ENCODE measurements around the gene XPNPEP3. TPM values are rescaled to one million over a fixed set of nuclear protein-coding genes. Genes with fewer than 3 reads are reported as not detected.
"Not testable (repeated sequence)": the region's sequence is repeated elsewhere in the genome, so short reads cannot be mapped to it uniquely, and the experiment has no call there.

The XPNPEP3 gene
- total and polyA plus RNA-seq, 4 donors: 9.2 to 12.6 (median 10.5) TPM

DNA sequence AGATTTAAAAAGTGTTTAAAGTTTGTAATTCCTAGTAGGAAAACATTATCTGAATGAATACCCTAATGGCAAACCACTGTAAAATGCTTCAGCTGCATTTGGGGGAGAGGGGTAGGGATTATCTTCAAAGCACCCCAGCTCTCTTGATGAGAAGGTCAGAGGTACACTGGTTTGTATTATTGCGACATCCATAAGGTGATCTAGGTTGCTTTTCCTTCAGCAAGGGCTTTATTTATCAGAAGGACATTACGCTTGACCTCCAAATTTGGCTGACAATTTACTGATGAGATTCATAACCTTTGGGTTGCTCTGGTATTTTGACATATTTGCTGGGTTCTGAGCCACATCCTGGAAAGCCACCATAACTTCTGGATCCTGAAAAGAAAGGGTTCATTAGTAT is 30.7 kb upstream of the XPNPEP3 start:
- H3K9me3 ChIP-seq (ENCODE audit: control insufficient read depth, insufficient read depth, low read length); DNase-seq (ENCODE audit: low read depth in 4 of 6, low spot score in 6 of 6); H3K27me3 ChIP-seq (ENCODE audit: control insufficient read depth, insufficient read depth, low read length); H3K4me3 ChIP-seq (ENCODE audit: low read depth, low read length); H3K27ac ChIP-seq (ENCODE audit: low read depth, low read length); H3K4me1 ChIP-seq (ENCODE audit: control insufficient read depth, insufficient read depth, low read length): not testable (repeated sequence)
- H3K36me3 ChIP-seq (ENCODE audit: control insufficient read depth, insufficient read depth, low read length): peaks cover 20% of the 10 kb centered on the region
- 100% methylated on average over 1 of the region's 2 CpGs for WGBS (ENCODE audit: insufficient coverage)

GRCh38 chr22:40826984-40827741 is 29.8 kb upstream of the XPNPEP3 start:
- Histone ChIP-seq H3K9me3 (ENCODE audit: control insufficient read depth, insufficient read depth, low read length) (no peaks in the 10 kb centered on the region), H3K27ac (ENCODE audit: low read depth, low read length) (no peak overlapping the region), H3K36me3 (ENCODE audit: control insufficient read depth, insufficient read depth, low read length) (peaks cover 23% of the 10 kb centered on the region), H3K4me1 (ENCODE audit: control insufficient read depth, insufficient read depth, low read length) (no peaks in the 10 kb centered on the region), H3K27me3 (ENCODE audit: control insufficient read depth, insufficient read depth, low read length) (no peaks in the 10 kb centered on the region), H3K4me3 (ENCODE audit: low read depth, low read length) (no peak overlapping the region)
- WGBS (ENCODE audit: insufficient coverage): no CpG with 5 or more reads among the region's 7 CpGs
- DNase-seq (ENCODE audit: low read depth in 4 of 6, low spot score in 6 of 6): no peak

GRCh38 chr22:40829131-40829530 is 27.8 kb upstream of the XPNPEP3 start:
- 97% methylated on average over 3 of the region's 6 CpGs for WGBS (ENCODE audit: insufficient coverage)
- no peaks in the 10 kb centered on the region for H3K27me3 ChIP-seq (ENCODE audit: control insufficient read depth, insufficient read depth, low read length)
- H3K4me1 ChIP-seq (ENCODE audit: control insufficient read depth, insufficient read depth, low read length): no peaks in the 10 kb centered on the region
- no peak for DNase-seq (ENCODE audit: low read depth in 4 of 6, low spot score in 6 of 6)
- H3K4me3 ChIP-seq (ENCODE audit: low read depth, low read length): no peak overlapping the region
- peaks cover 32% of the 10 kb centered on the region for H3K36me3 ChIP-seq (ENCODE audit: control insufficient read depth, insufficient read depth, low read length)
- H3K9me3 ChIP-seq (ENCODE audit: control insufficient read depth, insufficient read depth, low read length): no peaks in the 10 kb centered on the region
- no peak overlapping the region for H3K27ac ChIP-seq (ENCODE audit: low read depth, low read length)

DNA sequence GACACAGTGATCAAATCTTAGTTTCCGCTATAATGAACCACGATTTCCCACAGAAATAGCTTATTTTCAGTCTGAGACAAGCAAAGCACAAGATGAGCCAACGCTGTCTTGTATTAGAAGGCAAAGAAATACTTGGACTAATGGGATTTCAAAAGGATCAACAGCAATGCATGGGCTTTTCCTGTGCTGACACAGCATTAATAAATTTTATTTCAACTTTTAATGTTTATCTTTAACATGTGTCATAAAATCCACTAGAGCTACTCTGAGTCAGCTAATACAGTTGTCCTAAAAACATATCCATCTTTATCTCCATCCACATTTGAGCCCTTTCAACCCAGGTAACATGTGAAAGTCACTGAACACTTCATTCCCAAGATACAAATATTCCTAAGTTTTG is 22.3 kb upstream of the XPNPEP3 start:
- no peak overlapping the region for H3K4me3 ChIP-seq (ENCODE audit: low read depth, low read length)
- no peak for DNase-seq (ENCODE audit: low read depth in 4 of 6, low spot score in 6 of 6)
- WGBS (ENCODE audit: insufficient coverage): no CpG with 5 or more reads among the region's 3 CpGs
- no peaks in the 10 kb centered on the region for H3K9me3 ChIP-seq (ENCODE audit: control insufficient read depth, insufficient read depth, low read length)
- no peaks in the 10 kb centered on the region for H3K27me3 ChIP-seq (ENCODE audit: control insufficient read depth, insufficient read depth, low read length)
- no peak overlapping the region for H3K27ac ChIP-seq (ENCODE audit: low read depth, low read length)
- H3K36me3 ChIP-seq (ENCODE audit: control insufficient read depth, insufficient read depth, low read length): peaks cover 44% of the 10 kb centered on the region
- H3K4me1 ChIP-seq (ENCODE audit: control insufficient read depth, insufficient read depth, low read length): no peaks in the 10 kb centered on the region

DNA sequence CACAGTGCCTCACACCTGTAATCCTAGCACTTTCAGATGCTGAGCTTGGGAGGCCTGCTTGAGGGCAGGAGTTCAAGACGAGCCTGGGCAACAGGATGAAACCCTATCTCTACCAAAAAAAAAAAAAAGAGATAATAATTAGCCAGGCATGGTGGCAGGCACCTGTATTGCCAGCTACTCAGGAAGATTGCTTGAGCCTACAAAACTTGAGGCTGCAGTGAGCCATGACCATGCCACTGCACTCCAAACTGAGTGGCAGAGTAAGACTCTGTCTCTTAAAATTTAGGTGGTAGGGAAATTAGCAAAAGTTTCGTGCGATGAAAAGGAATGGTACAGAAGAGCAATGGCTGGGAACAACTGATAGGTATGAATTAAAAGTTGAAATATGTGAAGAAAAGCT is 18.5 kb upstream of the XPNPEP3 start:
- H3K36me3 ChIP-seq (ENCODE audit: control insufficient read depth, insufficient read depth, low read length): peaks cover 48% of the 10 kb centered on the region

GRCh38 chr22:40844951-40845350 is 12.0 kb upstream of the XPNPEP3 start:
- H3K36me3 ChIP-seq (ENCODE audit: control insufficient read depth, insufficient read depth, low read length): peaks cover 47% of the 10 kb centered on the region
- no CpG with 5 or more reads among the region's 3 CpGs for WGBS (ENCODE audit: insufficient coverage)

More for the DNA sequence above, 18.5 kb upstream of the XPNPEP3 start:
- no peak for DNase-seq (ENCODE audit: low read depth in 4 of 6, low spot score in 6 of 6)
- Histone ChIP-seq H3K27ac (ENCODE audit: low read depth, low read length) (no peak overlapping the region), H3K4me3 (ENCODE audit: low read depth, low read length) (no peak overlapping the region), H3K4me1 (ENCODE audit: control insufficient read depth, insufficient read depth, low read length) (no peaks in the 10 kb centered on the region), H3K9me3 (ENCODE audit: control insufficient read depth, insufficient read depth, low read length) (no peaks in the 10 kb centered on the region), H3K27me3 (ENCODE audit: control insufficient read depth, insufficient read depth, low read length) (no peaks in the 10 kb centered on the region)
- WGBS (ENCODE audit: insufficient coverage): no CpG with 5 or more reads among the region's 3 CpGs

DNA sequence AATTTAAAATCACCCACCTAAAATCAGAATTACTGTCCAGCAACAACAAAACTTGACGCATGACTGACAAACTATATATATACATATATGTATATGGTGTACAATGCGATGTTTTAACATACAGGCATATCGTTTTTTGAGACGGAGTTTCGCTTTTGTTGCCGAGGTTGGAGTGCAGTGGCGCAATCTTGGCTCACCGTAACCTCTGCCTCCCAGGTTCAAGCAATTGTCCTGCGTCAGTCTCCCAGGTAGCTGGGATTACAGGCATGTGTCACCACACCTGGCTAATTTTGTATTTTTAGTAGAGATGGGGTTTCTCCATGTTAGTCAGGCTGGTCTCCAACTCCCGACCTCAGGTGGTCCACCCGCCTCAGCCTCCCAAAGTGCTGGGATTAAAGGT is 11.1 kb upstream of the XPNPEP3 start:
- H3K4me1 ChIP-seq (ENCODE audit: control insufficient read depth, insufficient read depth, low read length); H3K4me3 ChIP-seq (ENCODE audit: low read depth, low read length); H3K9me3 ChIP-seq (ENCODE audit: control insufficient read depth, insufficient read depth, low read length); H3K27me3 ChIP-seq (ENCODE audit: control insufficient read depth, insufficient read depth, low read length); DNase-seq (ENCODE audit: low read depth in 4 of 6, low spot score in 6 of 6); H3K27ac ChIP-seq (ENCODE audit: low read depth, low read length): not testable (repeated sequence)
- WGBS (ENCODE audit: insufficient coverage): 100% methylated on average over 4 of the region's 11 CpGs
- H3K36me3 ChIP-seq (ENCODE audit: control insufficient read depth, insufficient read depth, low read length): peaks cover 46% of the 10 kb centered on the region

More at GRCh38 chr22:40844951-40845350, 12.0 kb upstream of the XPNPEP3 start:
- H3K27ac ChIP-seq (ENCODE audit: low read depth, low read length): no peak overlapping the region
- H3K4me3 ChIP-seq (ENCODE audit: low read depth, low read length): no peak overlapping the region
- no peak for DNase-seq (ENCODE audit: low read depth in 4 of 6, low spot score in 6 of 6)
- H3K4me1 ChIP-seq (ENCODE audit: control insufficient read depth, insufficient read depth, low read length): no peaks in the 10 kb centered on the region
- no peaks in the 10 kb centered on the region for H3K27me3 ChIP-seq (ENCODE audit: control insufficient read depth, insufficient read depth, low read length)
- no peaks in the 10 kb centered on the region for H3K9me3 ChIP-seq (ENCODE audit: control insufficient read depth, insufficient read depth, low read length)

- Histone ChIP-seq H3K27ac (ENCODE audit: low read depth, low read length) (peak overlapping the region; percentile 47), H3K27me3 (ENCODE audit: control insufficient read depth, insufficient read depth, low read length) (no peaks in the 10 kb centered on the region), H3K9me3 (ENCODE audit: control insufficient read depth, insufficient read depth, low read length) (no peaks in the 10 kb centered on the region), H3K4me1 (ENCODE audit: control insufficient read depth, insufficient read depth, low read length) (peaks cover 9% of the 10 kb centered on the region), H3K4me3 (ENCODE audit: low read depth, low read length) (no peak overlapping the region), H3K36me3 (ENCODE audit: control insufficient read depth, insufficient read depth, low read length) (peaks cover 8% of the 10 kb centered on the region)
- no peak for DNase-seq (ENCODE audit: low read depth in 4 of 6, low spot score in 6 of 6)
- no CpG with 5 or more reads among the region's 1 CpG for WGBS (ENCODE audit: insufficient coverage)
Measured at GRCh38 chr22:40853333-40853732, 3.6 kb upstream of the XPNPEP3 start.

DNA sequence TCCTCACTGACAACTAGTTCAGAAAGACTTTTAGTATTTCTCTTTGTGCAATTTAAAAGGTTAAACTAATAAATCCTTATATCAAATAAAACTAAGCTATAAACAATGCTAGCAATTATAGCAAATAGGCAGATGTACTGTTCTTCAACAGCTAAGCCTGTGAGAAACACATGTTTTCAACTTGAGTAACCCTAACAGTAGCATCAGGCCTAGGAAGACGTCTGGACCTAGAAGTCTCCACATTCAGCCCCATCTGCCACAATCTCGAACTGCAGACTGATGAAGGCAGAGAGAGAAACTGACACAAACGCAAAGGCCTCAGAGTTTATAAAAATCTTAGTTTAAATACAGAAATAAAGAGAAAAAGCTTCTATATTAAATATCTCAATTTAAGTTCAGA is 3.0 kb upstream of the XPNPEP3 start:
- no peaks in the 10 kb centered on the region for H3K9me3 ChIP-seq (ENCODE audit: control insufficient read depth, insufficient read depth, low read length)
- DNase-seq (ENCODE audit: low read depth in 4 of 6, low spot score in 6 of 6): no peak
- peaks cover 9% of the 10 kb centered on the region for H3K4me1 ChIP-seq (ENCODE audit: control insufficient read depth, insufficient read depth, low read length)
- H3K27me3 ChIP-seq (ENCODE audit: control insufficient read depth, insufficient read depth, low read length): no peaks in the 10 kb centered on the region
- H3K27ac ChIP-seq (ENCODE audit: low read depth, low read length): peak overlapping the region; percentile 47
- WGBS (ENCODE audit: insufficient coverage): no CpG with 5 or more reads among the region's 3 CpGs
- H3K36me3 ChIP-seq (ENCODE audit: control insufficient read depth, insufficient read depth, low read length): peaks cover 6% of the 10 kb centered on the region
- peak overlapping the region; percentile 5 for H3K4me3 ChIP-seq (ENCODE audit: low read depth, low read length)
